Gastroesophageal sphincter (tissue), 3 donors: ENCODE measurements around the gene MYLK.

Source experiments
- CTCF ChIP-seq, 4 experiments: fragments of 200-600 bp in 2 of 4; fragments of 450-650 bp in 2 of 4; sonication (generic) in 1 of 4; IDR thresholded peaks; one replicate each; pipeline ENCODE4 v1.5.1; 2017 to 2019; ENCODE audit warnings: antibody characterized with exemption in 4 of 4, mild to moderate bottlenecking in 2 of 4, moderate library complexity in 2 of 4
- POLR2A ChIP-seq, 2 donors: fragments of 450-650 bp; IDR thresholded peaks; one replicate each; pipeline ENCODE4 v1.6.1; 2017; ENCODE audit warnings: antibody characterized with exemption in 2 of 2, mild to moderate bottlenecking in 2 of 2, moderate library complexity in 1 of 2

GRCh38 chr3:123914829-123915228 lies 30.7 kb upstream of the MYLK start:
- TF ChIP-seq POLR2A (IDR thresholded peaks at IDR 0.05), result no peak
- no peak for TF ChIP-seq CTCF (IDR thresholded peaks at IDR 0.05)
